ENCODE results near the gene TSPAN8. TPM values are rescaled to one million over a fixed set of nuclear protein-coding genes. Genes with fewer than 3 reads are reported as not detected.

The TSPAN8 gene
- total and polyA plus RNA-seq, 8 donors, result 0.95 to 18.0 (median 1.6) TPM

GRCh38 chr12:71141378-71141926, 16.3 kb downstream of the TSPAN8 start:
- no peak overlapping the region for H3K4me3 ChIP-seq
- no peaks in the 10 kb centered on the region for H3K27me3 ChIP-seq
- no peaks in the 10 kb centered on the region for H3K4me1 ChIP-seq
- no peaks in the 10 kb centered on the region for H3K9me3 ChIP-seq
- no peak overlapping the region for H3K27ac ChIP-seq
- TF ChIP-seq CTCF (IDR thresholded peaks at IDR 0.05), result no peak
- DNase-seq (no peak), ATAC-seq (peak; percentile 46)
- intact Hi-C loops (cut with DNase I), result no loop called here
- no peaks in the 10 kb centered on the region for H3K36me3 ChIP-seq

GRCh38 chr12:71139153-71139735, 18.6 kb downstream of the TSPAN8 start:
- no peak for DNase-seq
- TF ChIP-seq CTCF (IDR thresholded peaks at IDR 0.05), result no peak
- no peak for ATAC-seq
- no peak overlapping the region for H3K4me3 ChIP-seq
- peaks cover 0 to under 1% of the 10 kb centered on the region in 2 donors for H3K4me1 ChIP-seq
- intact Hi-C loops (cut with DNase I), result no loop called here
- no peaks in the 10 kb centered on the region for H3K9me3 ChIP-seq
- H3K27ac ChIP-seq, result no peak overlapping the region
- H3K36me3 ChIP-seq, result no peaks in the 10 kb centered on the region
- no peaks in the 10 kb centered on the region for H3K27me3 ChIP-seq

- ATAC-seq (no peak), DNase-seq (no peak)
- Histone ChIP-seq H3K4me3 (no peak overlapping the region), H3K4me1 (peaks cover 0 to 3% of the 10 kb centered on the region in 2 donors), H3K27ac (no peak overlapping the region), H3K27me3 (no peaks in the 10 kb centered on the region), H3K36me3 (no peaks in the 10 kb centered on the region), H3K9me3 (no peaks in the 10 kb centered on the region)
- intact Hi-C loops (cut with DNase I), result no loop called here
- TF ChIP-seq CTCF (IDR thresholded peaks at IDR 0.05), result no peak
These were observed 19.8 kb downstream of the TSPAN8 start for GRCh38 chr12:71138011-71138410.

GRCh38 chr12:71135812-71136176, 22.0 kb downstream of the TSPAN8 start:
- no peaks in the 10 kb centered on the region for H3K9me3 ChIP-seq
- DNase-seq (no peak), ATAC-seq (no peak)
- no peaks in the 10 kb centered on the region for H3K36me3 ChIP-seq
- TF ChIP-seq CTCF (IDR thresholded peaks at IDR 0.05), result no peak
- intact Hi-C loops (cut with DNase I), result no loop called here
- H3K4me1 ChIP-seq, result peaks cover 0 to 3% of the 10 kb centered on the region in 2 donors
- no peak overlapping the region for H3K27ac ChIP-seq
- no peak overlapping the region for H3K4me3 ChIP-seq
- no peaks in the 10 kb centered on the region for H3K27me3 ChIP-seq

- intact Hi-C loops (cut with DNase I), result no loop called here
- no peak overlapping the region for H3K4me3 ChIP-seq
- TF ChIP-seq CTCF (IDR thresholded peaks at IDR 0.05), result no peak
- H3K36me3 ChIP-seq, result no peaks in the 10 kb centered on the region
- H3K27me3 ChIP-seq, result no peaks in the 10 kb centered on the region
- no peaks in the 10 kb centered on the region for H3K9me3 ChIP-seq
- H3K27ac ChIP-seq, result no peak overlapping the region
- DNase-seq, result no peak
- peaks cover 0 to 3% of the 10 kb centered on the region in 2 donors for H3K4me1 ChIP-seq
- ATAC-seq, result no peak
These were observed 22.6 kb downstream of the TSPAN8 start for GRCh38 chr12:71135077-71135811.
